ENCODE data around the gene AKR1A1.

GRCh38 chr1:45584351-45585109, 33.9 kb downstream of the AKR1A1 start:
- TF ChIP-seq CTCF (IDR thresholded peaks at IDR 0.05 in 4 of 5, conservative IDR thresholded peaks at IDR 0.05 in 1 of 5) (no peak), POLR2A (IDR thresholded peaks at IDR 0.05) (no peak)

Data from gastrocnemius medialis (tissue), 4 donors.